SK-N-SH treated with all-trans-retinoic acid at 6 μM for 48 hours (cell line): ENCODE measurements around the gene MECR.
A peak's percentile ranks its signal among the peaks of the same experiment; 100 is the strongest.

Experiments used
- ATAC-seq: fragments of 200-7000 bp; cut with Tn5 transposase; 3 replicates; pipeline ENCODE4 v1.9.1; 2020; ENCODE audit warnings: mild to moderate bottlenecking, moderate library complexity
- ARNTL ChIP-seq: fragments of 450-650 bp; formaldehyde crosslinking; IDR thresholded peaks from 2 replicates; pipeline ENCODE4 v1.5.0; 2020; ENCODE audit warnings: low read depth, mild to moderate bottlenecking, moderate library complexity, borderline replicate concordance
- BACH2 ChIP-seq: fragments of 250-450 bp; sonication (Bioruptor Pico); IDR thresholded peaks from 2 replicates; pipeline ENCODE4 v1.9.0; 2021; ENCODE audit warnings: mild to moderate bottlenecking, borderline replicate concordance
- CREB5 ChIP-seq: fragments of 250-450 bp; sonication (Bioruptor Pico); IDR thresholded peaks from 2 replicates; pipeline ENCODE4 v1.5.1; 2020; ENCODE audit warnings: low read depth, mild to moderate bottlenecking, moderate library complexity
- ISL1 ChIP-seq: fragments of 250-450 bp; sonication (Bioruptor Pico); IDR thresholded peaks from 2 replicates; pipeline ENCODE4 v2.1.2; 2022; ENCODE audit warnings: mild to moderate bottlenecking, moderate library complexity
- OSR1 ChIP-seq: fragments of 250-450 bp; sonication (Bioruptor Pico); IDR thresholded peaks from 2 replicates; pipeline ENCODE4 v1.8.0; 2022; ENCODE audit warnings: moderate library complexity, mild to moderate bottlenecking, inconsistent platforms
- PATZ1 ChIP-seq: fragments of 250-450 bp; sonication (Bioruptor Pico); IDR thresholded peaks from 2 replicates; pipeline ENCODE4 v1.8.0; 2020; ENCODE audit warnings: mild to moderate bottlenecking, moderate library complexity, borderline replicate concordance
- POU6F1 ChIP-seq: fragments of 250-450 bp; sonication (Bioruptor Pico); IDR thresholded peaks from 2 replicates; pipeline ENCODE4 v1.8.0; 2021; ENCODE audit warnings: low read depth, mild to moderate bottlenecking, moderate library complexity, borderline replicate concordance
- PPARA ChIP-seq: fragments of 250-450 bp; sonication (Bioruptor Pico); IDR thresholded peaks from 2 replicates; pipeline ENCODE4 v1.5.0; 2020; ENCODE audit warnings: mild to moderate bottlenecking, borderline replicate concordance
- RARB ChIP-seq: fragments of 250-450 bp; sonication (Bioruptor Pico); IDR thresholded peaks from 2 replicates; pipeline ENCODE4 v1.8.0; 2021; ENCODE audit warnings: mild to moderate bottlenecking, moderate library complexity
- SNAI2 ChIP-seq: fragments of 250-450 bp; sonication (Bioruptor Pico); IDR thresholded peaks from 2 replicates; pipeline ENCODE4 v1.5.0; 2020; ENCODE audit warnings: mild to moderate bottlenecking, moderate library complexity
- TCF4 ChIP-seq: fragments of 250-450 bp; sonication (Bioruptor Pico); IDR thresholded peaks from 2 replicates; pipeline ENCODE4 v1.8.0; 2021; ENCODE audit warnings: mild to moderate bottlenecking, moderate library complexity, borderline replicate concordance
- ZC3H10 ChIP-seq: fragments of 250-450 bp; sonication (Bioruptor Pico); IDR thresholded peaks from 2 replicates; pipeline ENCODE4 v1.5.1; 2021; ENCODE audit warnings: mild to moderate bottlenecking, moderate library complexity
- ZFP3 ChIP-seq: fragments of 250-450 bp; sonication (Bioruptor Pico); IDR thresholded peaks from 2 replicates; pipeline ENCODE4 v1.5.0; 2020; ENCODE audit warnings: mild to moderate bottlenecking, moderate library complexity
- ZNF8 ChIP-seq: fragments of 450-650 bp; formaldehyde crosslinking; IDR thresholded peaks from 2 replicates; pipeline ENCODE4 v1.5.0; 2020; ENCODE audit warnings: mild to moderate bottlenecking, moderate library complexity
- TF ChIP-seq, protein P1 (sequence below): fragments of 250-450 bp; sonication (Bioruptor Pico); IDR thresholded peaks from 2 replicates; pipeline ENCODE4 v1.5.0; 2020; ENCODE audit warnings: mild to moderate bottlenecking, moderate library complexity
- TF ChIP-seq, protein P2 (sequence below): fragments of 250-450 bp; sonication (Bioruptor Pico); IDR thresholded peaks from 2 replicates; pipeline ENCODE4 v1.5.1; 2021; ENCODE audit warnings: mild to moderate bottlenecking, moderate library complexity

The MECR gene

GRCh38 chr1:29279406-29279805 lies 48.7 kb upstream of the MECR start:
- TF ChIP-seq PPARA (CRISPR knock-in tag) (no peak), ZFP3 (no peak), SNAI2 (no peak), ZNF8 (no peak), POU6F1 (CRISPR knock-in tag) (no peak)
- ATAC-seq: no peak

DNA sequence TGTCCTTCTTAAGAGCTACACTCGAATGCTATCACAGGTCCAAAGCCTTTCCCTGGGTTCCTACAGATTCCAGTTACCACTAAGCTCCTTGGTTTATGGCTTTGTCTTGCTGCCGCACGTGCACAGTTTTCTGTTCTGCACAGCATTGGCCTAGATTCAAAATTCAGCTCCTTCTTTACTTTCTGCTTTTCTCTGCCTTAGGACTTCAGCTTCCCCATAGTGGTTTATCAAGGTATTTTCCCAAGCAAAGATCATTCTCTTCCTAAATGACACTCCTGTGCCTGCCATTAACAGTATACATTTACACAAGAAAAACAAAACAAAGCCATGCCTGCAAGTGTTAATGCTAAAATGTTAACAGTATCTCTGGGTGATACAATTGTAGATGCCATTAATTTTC lies 47.4 kb upstream of the MECR start:
- no peak for ATAC-seq
- no peak for TF ChIP-seq BACH2 (CRISPR knock-in tag)

- TF ChIP-seq PPARA (CRISPR knock-in tag) (no peak), OSR1 (no peak), ZC3H10 (no peak), BACH2 (CRISPR knock-in tag) (no peak), SNAI2 (no peak), ISL1 (no peak), CREB5 (no peak), ARNTL (CRISPR knock-in tag) (no peak)
- TF ChIP-seq, protein P1, sequence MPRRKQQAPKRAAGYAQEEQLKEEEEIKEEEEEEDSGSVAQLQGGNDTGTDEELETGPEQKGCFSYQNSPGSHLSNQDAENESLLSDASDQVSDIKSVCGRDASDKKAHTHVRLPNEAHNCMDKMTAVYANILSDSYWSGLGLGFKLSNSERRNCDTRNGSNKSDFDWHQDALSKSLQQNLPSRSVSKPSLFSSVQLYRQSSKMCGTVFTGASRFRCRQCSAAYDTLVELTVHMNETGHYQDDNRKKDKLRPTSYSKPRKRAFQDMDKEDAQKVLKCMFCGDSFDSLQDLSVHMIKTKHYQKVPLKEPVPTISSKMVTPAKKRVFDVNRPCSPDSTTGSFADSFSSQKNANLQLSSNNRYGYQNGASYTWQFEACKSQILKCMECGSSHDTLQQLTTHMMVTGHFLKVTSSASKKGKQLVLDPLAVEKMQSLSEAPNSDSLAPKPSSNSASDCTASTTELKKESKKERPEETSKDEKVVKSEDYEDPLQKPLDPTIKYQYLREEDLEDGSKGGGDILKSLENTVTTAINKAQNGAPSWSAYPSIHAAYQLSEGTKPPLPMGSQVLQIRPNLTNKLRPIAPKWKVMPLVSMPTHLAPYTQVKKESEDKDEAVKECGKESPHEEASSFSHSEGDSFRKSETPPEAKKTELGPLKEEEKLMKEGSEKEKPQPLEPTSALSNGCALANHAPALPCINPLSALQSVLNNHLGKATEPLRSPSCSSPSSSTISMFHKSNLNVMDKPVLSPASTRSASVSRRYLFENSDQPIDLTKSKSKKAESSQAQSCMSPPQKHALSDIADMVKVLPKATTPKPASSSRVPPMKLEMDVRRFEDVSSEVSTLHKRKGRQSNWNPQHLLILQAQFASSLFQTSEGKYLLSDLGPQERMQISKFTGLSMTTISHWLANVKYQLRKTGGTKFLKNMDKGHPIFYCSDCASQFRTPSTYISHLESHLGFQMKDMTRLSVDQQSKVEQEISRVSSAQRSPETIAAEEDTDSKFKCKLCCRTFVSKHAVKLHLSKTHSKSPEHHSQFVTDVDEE (CRISPR knock-in tag): no peak
- TF ChIP-seq, all 23 proteins: peak for 0
- ATAC-seq: no peak
These were observed 44.7 kb upstream of the MECR start for GRCh38 chr1:29275435-29275834.

DNA sequence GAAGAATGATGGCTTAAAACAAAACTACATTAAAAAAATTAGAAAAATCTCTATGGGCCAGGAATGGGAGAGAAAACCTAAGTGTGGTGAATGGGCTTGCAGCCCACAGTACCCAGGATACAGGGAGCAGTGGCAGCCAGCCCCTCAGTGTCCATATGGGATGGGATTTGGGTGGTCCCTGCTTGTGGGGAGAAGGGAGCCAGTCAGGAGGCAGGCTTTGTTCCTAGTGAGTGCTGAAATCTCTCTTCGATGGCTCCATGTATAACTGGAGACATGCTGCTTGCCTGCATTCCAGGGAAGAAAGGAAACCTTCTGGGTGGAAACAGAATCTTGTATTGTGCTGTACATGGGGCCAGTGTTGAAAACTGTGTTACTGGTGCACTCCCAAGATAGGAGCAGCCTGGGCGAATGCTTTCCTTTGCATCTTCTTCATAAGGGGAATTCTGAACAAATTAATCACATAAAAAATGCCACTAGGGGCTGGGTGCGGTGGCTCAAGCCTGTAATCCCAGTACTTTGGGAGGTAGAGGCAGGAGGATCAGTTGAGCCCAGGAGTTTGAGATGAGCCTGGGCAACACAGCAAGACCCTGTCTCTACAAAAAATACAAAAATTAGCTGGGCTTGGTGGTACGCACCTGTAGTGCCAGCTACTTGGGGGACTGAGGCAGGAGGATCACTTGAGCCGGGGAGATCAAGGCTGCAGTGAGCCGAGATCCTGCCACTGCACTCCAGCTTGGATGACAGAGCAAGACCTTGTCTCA lies 41.6 kb upstream of the MECR start:
- TF ChIP-seq SNAI2: no peak
- peak; percentile 15; the same call in 1 of the 3 replicates for ATAC-seq

- TF ChIP-seq ZNF8: no peak
- no peak for TF ChIP-seq PPARA (CRISPR knock-in tag)
- no peak for TF ChIP-seq RARB
- peak; percentile 95 for ATAC-seq
These were observed 41.0 kb upstream of the MECR start for GRCh38 chr1:29271724-29272123.

DNA sequence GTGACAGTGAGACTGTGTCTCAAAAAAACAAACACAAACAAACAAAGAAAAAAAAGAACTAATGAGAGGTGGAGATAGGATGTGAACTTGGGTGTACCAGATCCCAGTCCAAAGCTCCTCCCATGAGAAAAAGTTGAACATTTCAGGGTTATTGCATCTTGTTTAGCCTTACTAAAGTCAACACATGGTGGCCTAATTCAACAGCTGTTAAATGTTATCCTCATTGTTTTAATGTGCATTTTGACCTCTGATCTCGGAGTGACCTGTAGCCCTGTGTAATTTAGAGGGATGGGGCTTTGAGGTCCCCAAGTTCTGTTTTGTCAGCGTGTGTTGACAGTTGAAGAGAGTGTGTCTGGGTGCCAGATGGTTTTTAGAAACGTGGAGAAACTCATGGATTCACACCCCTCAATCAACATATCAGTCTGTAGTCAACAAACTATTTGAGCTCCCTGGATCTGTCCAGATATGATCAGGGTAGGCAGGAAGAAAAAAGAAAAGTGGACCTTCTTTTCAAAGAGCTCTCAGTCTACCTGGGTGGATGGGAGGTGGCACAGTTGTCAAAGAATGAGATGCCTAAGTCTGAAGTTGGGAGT lies 40.3 kb upstream of the MECR start:
- no peak for ATAC-seq
- TF ChIP-seq, protein P2, sequence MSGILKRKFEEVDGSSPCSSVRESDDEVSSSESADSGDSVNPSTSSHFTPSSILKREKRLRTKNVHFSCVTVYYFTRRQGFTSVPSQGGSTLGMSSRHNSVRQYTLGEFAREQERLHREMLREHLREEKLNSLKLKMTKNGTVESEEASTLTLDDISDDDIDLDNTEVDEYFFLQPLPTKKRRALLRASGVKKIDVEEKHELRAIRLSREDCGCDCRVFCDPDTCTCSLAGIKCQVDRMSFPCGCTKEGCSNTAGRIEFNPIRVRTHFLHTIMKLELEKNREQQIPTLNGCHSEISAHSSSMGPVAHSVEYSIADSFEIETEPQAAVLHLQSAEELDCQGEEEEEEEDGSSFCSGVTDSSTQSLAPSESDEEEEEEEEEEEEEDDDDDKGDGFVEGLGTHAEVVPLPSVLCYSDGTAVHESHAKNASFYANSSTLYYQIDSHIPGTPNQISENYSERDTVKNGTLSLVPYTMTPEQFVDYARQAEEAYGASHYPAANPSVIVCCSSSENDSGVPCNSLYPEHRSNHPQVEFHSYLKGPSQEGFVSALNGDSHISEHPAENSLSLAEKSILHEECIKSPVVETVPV (CRISPR knock-in tag): no peak

GRCh38 chr1:29269382-29269781 lies 38.6 kb upstream of the MECR start:
- ATAC-seq: no peak
- TF ChIP-seq OSR1 (no peak), PATZ1 (CRISPR knock-in tag) (no peak), TCF4 (CRISPR knock-in tag) (no peak)
- TF ChIP-seq, protein P2 (CRISPR knock-in tag): no peak
